HCT116 (cell line): Measurements from ENCODE around the gene UBA5. TPM values are rescaled to one million over a fixed set of nuclear protein-coding genes. Genes with fewer than 3 reads are reported as not detected.

Source experiments
- ATAC-seq: fragments of 200-7000 bp; cut with Tn5 transposase; 2 replicates; pipeline ENCODE4 v1.9.1; 2020; ENCODE audit warnings: mild to moderate bottlenecking, moderate library complexity
- BruUV-seq: library from RNA; stranded (reverse); fragments of 400-500 nt; replicated peaks from 2 replicates; lab custom pipeline; 2021; lab: Mats Ljungman, UMichigan
- CTCF ChIA-PET: fragments of 300-600 bp; sonication (Branson Sonifier 250); formaldehyde crosslinking; loops from one replicate; lab custom pipeline; 2021; ENCODE audit warnings: antibody characterized with exemption; lab: Charles Lee
- POLR2A ChIA-PET: fragments of 300-600, 350-600 bp; sonication (Branson Sonifier 250); formaldehyde crosslinking; loops from one replicate; lab custom pipeline; 2021; ENCODE audit warnings: antibody characterized with exemption; lab: Charles Lee
- RAD21 ChIA-PET, 2 experiments: fragments of 300-600 bp; sonication (Branson Sonifier 250); formaldehyde crosslinking; loops; one replicate each; lab custom pipeline; 2023; ENCODE audit warnings: low total read pairs in 2 of 2; ENCODE audit not compliant: uncharacterized antibody in 2 of 2, unreplicated experiment in 2 of 2, low non-redundant PET in 1 of 2; lab: Charles Lee
- DNase-seq: peaks from one replicate; pipeline ENCODE4 v3.0.0-alpha.2; 2010; ENCODE audit warnings: low read depth, low spot score
- H2AFZ ChIP-seq: fragments of 200-600 bp; shearing (Covaris generic), sonication (generic); 2 replicates; pipeline ENCODE4 v1.6.1; 2017; ENCODE audit warnings: low read depth, mixed run types, mixed read lengths, antibody characterized with exemption, low read length; ENCODE audit not compliant: poor library complexity, severe bottlenecking
- H3K27ac ChIP-seq: 2 replicates; pipeline ENCODE4 v1.5.1; 2012; ENCODE audit warnings: low read depth, low read length
- H3K27me3 ChIP-seq: fragments of 200-600 bp; sonication (generic); 2 replicates; pipeline ENCODE4 v1.6.1; 2016; ENCODE audit warnings: mixed run types, low read length, mixed read lengths; ENCODE audit not compliant: insufficient read depth
- H3K36me3 ChIP-seq, 2 experiments: fragments of 200-500 bp in 1 of 2; fragments of 200-600 bp in 1 of 2; sonication (Bioruptor generic) in 1 of 2; sonication (generic) in 1 of 2; 2 replicates each; pipeline versions ENCODE4 v1.5.1 to v1.6.1; 2014 to 2016; ENCODE audit warnings: low read length in 2 of 2, inconsistent platforms in 1 of 2, mixed read lengths in 1 of 2, mixed run types in 1 of 2; ENCODE audit not compliant: insufficient read depth in 2 of 2, control insufficient read depth in 1 of 2
- H3K4me1 ChIP-seq, 2 experiments: fragments of 200-600 bp in 1 of 2; sonication (generic) in 1 of 2; 2 replicates each; pipeline versions ENCODE4 v1.5.1 to v1.6.1; 2012 to 2017; ENCODE audit warnings: low read length in 2 of 2, inconsistent platforms in 1 of 2, mild to moderate bottlenecking in 1 of 2, mixed read lengths in 1 of 2, mixed run types in 1 of 2, moderate library complexity in 1 of 2; ENCODE audit not compliant: insufficient read depth in 2 of 2, control insufficient read depth in 1 of 2
- H3K4me2 ChIP-seq: fragments of 200-600 bp; sonication (generic); 2 replicates; pipeline ENCODE4 v1.6.1; 2017; ENCODE audit warnings: mixed run types, low read length, mixed read lengths
- H3K4me3 ChIP-seq, 2 experiments: fragments of 200-600 bp in 1 of 2; sonication (generic) in 1 of 2; replicated peaks in 1 of 2; 2 replicates each; pipeline ENCODE4 v1.5.1; 2011 to 2016; ENCODE audit warnings: low read length in 2 of 2, control low read depth in 1 of 2, low read depth in 1 of 2, mild to moderate bottlenecking in 1 of 2, mixed read lengths in 1 of 2, mixed run types in 1 of 2
- H3K79me2 ChIP-seq: fragments of 200-600 bp; sonication (generic); 2 replicates; pipeline ENCODE4 v1.6.1; 2017; ENCODE audit warnings: mild to moderate bottlenecking, mixed run types, low read length, moderate library complexity, mixed read lengths; ENCODE audit not compliant: insufficient read depth
- H3K9ac ChIP-seq: fragments of 200-600 bp; sonication (generic); 2 replicates; pipeline ENCODE4 v1.6.1; 2016; ENCODE audit warnings: low read length, mixed read lengths
- H3K9me2 ChIP-seq: fragments of 200-600 bp; sonication (generic), shearing (Covaris generic); 2 replicates; pipeline ENCODE4 v1.6.1; 2017; ENCODE audit warnings: mixed run types, mild to moderate bottlenecking, moderate library complexity; ENCODE audit not compliant: insufficient read depth
- H3K9me3 ChIP-seq, 2 experiments: fragments of 200-500 bp in 1 of 2; fragments of 200-600 bp in 1 of 2; sonication (Bioruptor generic) in 1 of 2; sonication (generic) in 1 of 2; 2 replicates each; pipeline ENCODE4 v1.6.1; 2014 to 2017; ENCODE audit warnings: low read length in 2 of 2, mixed read lengths in 2 of 2, inconsistent platforms in 1 of 2, low read depth in 1 of 2, mild to moderate bottlenecking in 1 of 2, mixed run types in 1 of 2, moderate library complexity in 1 of 2; ENCODE audit not compliant: control insufficient read depth in 1 of 2, insufficient read depth in 1 of 2
- H4K20me1 ChIP-seq: fragments of 200-600 bp; sonication (generic), shearing (Covaris generic); 2 replicates; pipeline ENCODE4 v1.6.1; 2017; ENCODE audit warnings: mixed run types, mild to moderate bottlenecking, moderate library complexity; ENCODE audit not compliant: insufficient read depth
- ATF3 ChIP-seq: IDR thresholded peaks from 2 replicates; pipeline ENCODE4 v1.6.1; 2012
- CBX3 ChIP-seq: IDR thresholded peaks from 2 replicates; pipeline ENCODE4 v1.6.1; 2012; ENCODE audit warnings: low read depth
- CEBPB ChIP-seq: IDR thresholded peaks from 2 replicates; pipeline ENCODE4 v1.6.1; 2012; ENCODE audit warnings: low read depth
- EGR1 ChIP-seq: IDR thresholded peaks from 2 replicates; pipeline ENCODE4 v1.6.1; 2012; ENCODE audit warnings: low read depth
- ELF1 ChIP-seq: IDR thresholded peaks from 2 replicates; pipeline ENCODE4 v1.6.1; 2012; ENCODE audit warnings: low read depth, borderline replicate concordance
- EZH2 ChIP-seq: fragments of 200-600 bp; sonication (generic); IDR thresholded peaks from 2 replicates; pipeline ENCODE4 v1.6.1; 2017; ENCODE audit warnings: antibody characterized with exemption, mixed run types
- EZH2phosphoT487 ChIP-seq: fragments of 200-600 bp; IDR thresholded peaks from 2 replicates; pipeline ENCODE4 v1.6.1; 2018; ENCODE audit warnings: antibody characterized with exemption, borderline replicate concordance
- FOSL1 ChIP-seq: IDR thresholded peaks from 2 replicates; pipeline ENCODE4 v1.6.1; 2012; ENCODE audit warnings: low read depth
- JUND ChIP-seq: IDR thresholded peaks from 2 replicates; pipeline ENCODE4 v1.6.1; 2012
- MAX ChIP-seq: IDR thresholded peaks from 2 replicates; pipeline ENCODE4 v1.6.1; 2012
- POLR2A ChIP-seq: IDR thresholded peaks from 2 replicates; pipeline ENCODE4 v1.7.0; 2011; ENCODE audit warnings: borderline replicate concordance; ENCODE audit not compliant: insufficient read depth, insufficient read length; ENCODE audit errors: extremely low read depth
- POLR2AphosphoS5 ChIP-seq: IDR thresholded peaks from 2 replicates; pipeline ENCODE4 v1.6.1; 2011; ENCODE audit warnings: mild to moderate bottlenecking, low read depth, low read length, moderate library complexity
- RAD21 ChIP-seq: IDR thresholded peaks from 2 replicates; pipeline ENCODE4 v1.6.1; 2012; ENCODE audit warnings: low read depth, mild to moderate bottlenecking
- REST ChIP-seq: IDR thresholded peaks from 2 replicates; pipeline ENCODE4 v1.6.1; 2012; ENCODE audit warnings: low read depth
- SIN3A ChIP-seq: IDR thresholded peaks from 2 replicates; pipeline ENCODE4 v1.6.1; 2012; ENCODE audit warnings: low read depth
- SP1 ChIP-seq: IDR thresholded peaks from 2 replicates; pipeline ENCODE4 v1.6.1; 2012; ENCODE audit warnings: low read depth
- SRF ChIP-seq: IDR thresholded peaks from 2 replicates; pipeline ENCODE4 v1.6.1; 2012; ENCODE audit warnings: low read depth
- TCF7L2 ChIP-seq: IDR thresholded peaks from 2 replicates; pipeline ENCODE4 v1.7.0; 2011; ENCODE audit warnings: borderline replicate concordance, inconsistent platforms; ENCODE audit not compliant: insufficient read depth, insufficient read length; ENCODE audit errors: extremely low read depth
- YY1 ChIP-seq: IDR thresholded peaks from 2 replicates; pipeline ENCODE4 v1.6.1; 2011; ENCODE audit warnings: low read length, low read depth, moderate library complexity, mild to moderate bottlenecking; ENCODE audit not compliant: insufficient replicate concordance; ENCODE audit errors: extremely low read depth
- ZBTB33 ChIP-seq: IDR thresholded peaks from 2 replicates; pipeline ENCODE4 v1.6.1; 2011; ENCODE audit warnings: mild to moderate bottlenecking, low read length, moderate library complexity; ENCODE audit not compliant: insufficient replicate concordance; ENCODE audit errors: extremely low read depth
- ZNF274 ChIP-seq: fragments of 200-500 bp; sonication (Bioruptor generic); IDR thresholded peaks from 2 replicates; pipeline ENCODE4 v1.6.1; 2014; ENCODE audit warnings: mild to moderate bottlenecking, low read depth, low read length, inconsistent platforms
- intact Hi-C: fragments of 100-400 bp; cut with micrococcal nuclease; formaldehyde crosslinking; loops from 2 replicates; pipeline ENCODE4 v1.10.0; 2022
- total RNA-seq: library from RNA; stranded (reverse); gene quantifications from one replicate; pipeline ENCODE4 v1.2.1, GENCODE V29; 2021; ENCODE audit not compliant: unreplicated experiment

UBA5 gene
- total RNA-seq, 1 experiment from 2014 or later, result 43.7 TPM

- TF ChIP-seq YY1, result no peak
- TF ChIP-seq SRF, result no peak
- TF ChIP-seq MAX, result no peak
- TF ChIP-seq POLR2AphosphoS5, result no peak
- TF ChIP-seq ELF1, result no peak
- TF ChIP-seq JUND, result no peak
- TF ChIP-seq SIN3A, result no peak
Measured at GRCh38 chr3:132703733-132704132, 43.6 kb downstream of the UBA5 start (continued).

GRCh38 chr3:132709761-132710160 is 49.6 kb downstream of the UBA5 start:
- Histone ChIP-seq H3K79me2 (no peaks in the 10 kb centered on the region), H3K4me3 (no peak overlapping the region), H4K20me1 (no peaks in the 10 kb centered on the region), H3K4me2 (no peak overlapping the region), H3K9me3 (no peaks in the 10 kb centered on the region), H3K9ac (no peak overlapping the region), H3K36me3 (peaks cover 0 to 3% of the 10 kb centered on the region in 2 experiments; a peak in 1 of 4 replicates), H3K27ac (no peak overlapping the region), H2AFZ (no peak overlapping the region), H3K4me1 (no peaks in the 10 kb centered on the region), H3K27me3 (no peaks in the 10 kb centered on the region), H3K9me2 (no peaks in the 10 kb centered on the region)
- ChIA-PET POLR2A (no interaction called here), RAD21 (no interaction called here), CTCF (no interaction called here)
- intact Hi-C loops, result no loop called here
- TF ChIP-seq TCF7L2 (no peak), EGR1 (no peak), SIN3A (no peak), SP1 (no peak), JUND (no peak), EZH2 (no peak), RAD21 (no peak), FOSL1 (no peak), REST (no peak), CBX3 (no peak), MAX (no peak), POLR2A (no peak), ZNF274 (no peak), POLR2AphosphoS5 (no peak), ELF1 (no peak), EZH2phosphoT487 (no peak), CEBPB (no peak), ATF3 (no peak), ZBTB33 (no peak), YY1 (no peak)
- no TSS peak for BruUV-seq
- ATAC-seq, result no peak
- DNase-seq, result no peak
